Ishikawa (cell line): ENCODE results near the gene MYBL2.

Experiments used
- CEBPB ChIP-seq: IDR thresholded peaks from 2 replicates; pipeline ENCODE4 v1.6.1; 2012
- CREB1 ChIP-seq: IDR thresholded peaks from 2 replicates; pipeline ENCODE4 v1.6.1; 2012; ENCODE audit warnings: low read depth
- EGR1 ChIP-seq: IDR thresholded peaks from 2 replicates; pipeline ENCODE4 v1.6.1; 2012
- EP300 ChIP-seq: IDR thresholded peaks from 2 replicates; pipeline ENCODE4 v1.6.1; 2012; ENCODE audit warnings: borderline replicate concordance
- FOXM1 ChIP-seq: IDR thresholded peaks from 2 replicates; pipeline ENCODE4 v1.6.1; 2012; ENCODE audit warnings: low read depth, borderline replicate concordance
- RAD21 ChIP-seq: IDR thresholded peaks from 2 replicates; pipeline ENCODE4 v1.6.1; 2012; ENCODE audit warnings: low read depth
- TAF1 ChIP-seq: IDR thresholded peaks from 2 replicates; pipeline ENCODE4 v1.6.1; 2012; ENCODE audit warnings: low read depth, mild to moderate bottlenecking
- TEAD4 ChIP-seq: IDR thresholded peaks from 2 replicates; pipeline ENCODE4 v1.6.1; 2012
- YY1 ChIP-seq: IDR thresholded peaks from 2 replicates; pipeline ENCODE4 v1.6.1; 2012; ENCODE audit warnings: low read depth
- ZBTB7A ChIP-seq: IDR thresholded peaks from 2 replicates; pipeline ENCODE4 v1.6.1; 2012; ENCODE audit warnings: low read depth
- TF ChIP-seq, protein P1 (sequence below): IDR thresholded peaks from 2 replicates; pipeline ENCODE4 v1.6.1; 2012; ENCODE audit warnings: low read depth, mild to moderate bottlenecking
- TF ChIP-seq, protein P2 (sequence below): IDR thresholded peaks from 2 replicates; pipeline ENCODE4 v1.6.1; 2012
- TF ChIP-seq, protein P3 (sequence below): IDR thresholded peaks from 2 replicates; pipeline ENCODE4 v1.6.1; 2012

The MYBL2 gene

DNA sequence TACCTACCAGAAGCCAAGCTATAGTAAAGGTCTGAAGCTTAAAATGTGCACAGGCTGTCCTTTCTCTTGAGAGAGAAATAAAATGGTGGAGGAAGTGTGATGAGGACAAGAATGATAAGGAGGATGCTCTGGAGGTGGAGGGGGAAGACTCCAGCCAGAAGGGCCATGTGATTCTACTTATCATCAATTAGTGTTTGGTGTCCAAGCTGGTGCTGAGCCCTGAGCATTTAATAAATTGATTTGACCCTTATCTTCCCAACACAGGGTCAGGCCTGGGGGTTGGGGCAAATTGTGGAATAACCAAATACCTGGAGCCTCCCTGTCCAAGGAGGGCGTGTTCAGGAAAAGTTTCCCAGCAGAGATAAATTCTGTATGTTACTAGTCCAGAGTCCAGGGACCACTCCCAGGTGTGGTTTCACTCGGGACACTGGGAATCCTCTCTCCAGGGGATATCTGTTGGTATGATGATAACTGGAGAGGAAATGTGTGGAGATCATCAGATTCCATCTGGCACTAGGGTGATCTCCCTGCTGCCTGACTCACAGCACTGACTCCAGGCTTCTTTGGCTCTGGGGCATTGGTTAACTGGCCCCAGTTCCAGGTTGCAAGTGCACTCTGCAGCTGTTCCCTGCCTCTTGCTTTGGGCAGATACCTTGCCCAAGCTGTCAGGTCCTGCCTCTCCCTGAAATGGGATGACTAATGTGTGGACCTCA, 3.8 kb upstream of the MYBL2 start:
- TF ChIP-seq ZBTB7A (no peak), CEBPB (no peak), RAD21 (no peak), EGR1 (no peak), TEAD4 (no peak), TAF1 (no peak), YY1 (no peak)
- TF ChIP-seq, protein P1, sequence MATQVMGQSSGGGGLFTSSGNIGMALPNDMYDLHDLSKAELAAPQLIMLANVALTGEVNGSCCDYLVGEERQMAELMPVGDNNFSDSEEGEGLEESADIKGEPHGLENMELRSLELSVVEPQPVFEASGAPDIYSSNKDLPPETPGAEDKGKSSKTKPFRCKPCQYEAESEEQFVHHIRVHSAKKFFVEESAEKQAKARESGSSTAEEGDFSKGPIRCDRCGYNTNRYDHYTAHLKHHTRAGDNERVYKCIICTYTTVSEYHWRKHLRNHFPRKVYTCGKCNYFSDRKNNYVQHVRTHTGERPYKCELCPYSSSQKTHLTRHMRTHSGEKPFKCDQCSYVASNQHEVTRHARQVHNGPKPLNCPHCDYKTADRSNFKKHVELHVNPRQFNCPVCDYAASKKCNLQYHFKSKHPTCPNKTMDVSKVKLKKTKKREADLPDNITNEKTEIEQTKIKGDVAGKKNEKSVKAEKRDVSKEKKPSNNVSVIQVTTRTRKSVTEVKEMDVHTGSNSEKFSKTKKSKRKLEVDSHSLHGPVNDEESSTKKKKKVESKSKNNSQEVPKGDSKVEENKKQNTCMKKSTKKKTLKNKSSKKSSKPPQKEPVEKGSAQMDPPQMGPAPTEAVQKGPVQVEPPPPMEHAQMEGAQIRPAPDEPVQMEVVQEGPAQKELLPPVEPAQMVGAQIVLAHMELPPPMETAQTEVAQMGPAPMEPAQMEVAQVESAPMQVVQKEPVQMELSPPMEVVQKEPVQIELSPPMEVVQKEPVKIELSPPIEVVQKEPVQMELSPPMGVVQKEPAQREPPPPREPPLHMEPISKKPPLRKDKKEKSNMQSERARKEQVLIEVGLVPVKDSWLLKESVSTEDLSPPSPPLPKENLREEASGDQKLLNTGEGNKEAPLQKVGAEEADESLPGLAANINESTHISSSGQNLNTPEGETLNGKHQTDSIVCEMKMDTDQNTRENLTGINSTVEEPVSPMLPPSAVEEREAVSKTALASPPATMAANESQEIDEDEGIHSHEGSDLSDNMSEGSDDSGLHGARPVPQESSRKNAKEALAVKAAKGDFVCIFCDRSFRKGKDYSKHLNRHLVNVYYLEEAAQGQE, result no peak
- TF ChIP-seq, protein P2, sequence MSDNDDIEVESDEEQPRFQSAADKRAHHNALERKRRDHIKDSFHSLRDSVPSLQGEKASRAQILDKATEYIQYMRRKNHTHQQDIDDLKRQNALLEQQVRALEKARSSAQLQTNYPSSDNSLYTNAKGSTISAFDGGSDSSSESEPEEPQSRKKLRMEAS, result no peak
- TF ChIP-seq, protein P3, sequence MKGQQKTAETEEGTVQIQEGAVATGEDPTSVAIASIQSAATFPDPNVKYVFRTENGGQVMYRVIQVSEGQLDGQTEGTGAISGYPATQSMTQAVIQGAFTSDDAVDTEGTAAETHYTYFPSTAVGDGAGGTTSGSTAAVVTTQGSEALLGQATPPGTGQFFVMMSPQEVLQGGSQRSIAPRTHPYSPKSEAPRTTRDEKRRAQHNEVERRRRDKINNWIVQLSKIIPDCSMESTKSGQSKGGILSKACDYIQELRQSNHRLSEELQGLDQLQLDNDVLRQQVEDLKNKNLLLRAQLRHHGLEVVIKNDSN, result no peak

DNA sequence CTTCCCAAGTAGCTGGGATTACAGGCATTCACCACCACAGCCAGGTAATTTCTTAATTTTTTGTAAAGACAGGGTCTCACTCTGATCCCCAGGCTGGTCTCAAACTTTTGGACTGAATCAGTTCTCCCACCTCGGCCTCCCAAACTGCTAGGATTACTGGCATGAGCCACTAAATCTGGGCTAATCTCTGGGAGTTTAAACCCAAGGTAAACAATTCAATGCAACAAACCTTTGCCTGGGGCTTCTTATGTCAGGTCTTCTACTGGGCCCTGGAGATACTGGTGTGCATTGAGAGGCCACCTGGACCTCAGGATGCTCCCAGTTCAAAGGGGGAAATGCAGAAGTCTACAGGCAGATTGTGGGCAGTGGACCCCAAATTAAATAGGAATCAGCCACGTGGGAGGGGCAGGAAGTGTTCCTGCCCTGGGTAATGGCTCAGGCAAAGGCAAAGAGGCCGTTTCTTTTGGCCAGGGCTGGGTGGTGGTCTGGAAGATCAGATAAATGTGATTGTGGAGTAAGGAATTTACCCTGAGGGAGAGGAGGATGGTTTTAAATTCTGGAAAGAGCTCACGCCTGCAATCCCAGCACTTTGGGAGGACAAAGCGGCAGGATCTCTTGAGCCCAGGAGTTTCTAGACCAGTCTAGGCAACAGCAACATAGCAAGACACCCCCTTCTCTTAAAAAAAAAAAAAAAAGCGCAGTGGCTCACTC, 1.3 kb upstream of the MYBL2 start:
- TF ChIP-seq EGR1, result no peak
- no peak for TF ChIP-seq FOXM1
- no peak for TF ChIP-seq CEBPB
- TF ChIP-seq, protein P3, result no peak
- TF ChIP-seq ZBTB7A, result no peak
- no peak for TF ChIP-seq YY1
- TF ChIP-seq, protein P1, result no peak
- no peak for TF ChIP-seq RAD21

DNA sequence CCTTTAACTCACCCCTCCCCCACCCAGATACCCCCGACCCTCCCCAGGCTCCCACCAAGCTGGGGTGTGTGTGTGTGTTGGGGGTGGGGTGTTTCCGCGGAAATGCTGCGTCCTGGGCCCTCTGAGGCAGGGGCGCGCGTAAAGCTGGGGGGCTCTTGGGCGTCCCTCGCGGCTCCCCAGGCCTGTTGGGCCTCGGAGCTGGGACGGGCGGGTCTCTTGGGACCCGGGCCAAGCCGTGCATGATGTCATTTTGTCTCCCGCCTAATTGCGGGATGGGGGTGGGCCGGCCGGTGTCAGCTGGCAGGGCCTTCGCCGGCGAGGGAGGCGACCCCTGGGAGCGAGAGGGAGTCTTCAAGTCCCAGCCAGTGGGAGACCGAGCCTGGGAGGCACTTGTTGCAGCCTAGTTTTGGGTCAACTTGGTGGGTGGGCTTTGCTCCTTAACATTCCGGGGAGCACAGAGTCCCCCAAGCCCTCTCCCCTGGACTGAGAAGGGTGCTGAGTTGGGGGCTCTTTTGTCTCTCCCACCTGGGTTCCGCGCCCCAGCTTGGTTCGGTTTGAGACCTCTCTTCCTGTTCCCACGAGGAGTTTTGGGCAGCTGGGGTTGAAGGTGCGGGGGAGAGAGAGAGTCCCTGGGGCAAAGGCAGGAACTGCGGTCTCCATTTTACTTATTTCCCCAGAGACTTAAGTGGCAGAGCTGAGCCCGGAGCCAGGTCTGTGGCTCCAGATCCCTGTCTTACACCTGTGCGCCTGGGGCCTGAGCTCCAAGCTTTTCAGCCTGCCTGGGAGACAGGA, 623 bp downstream of the MYBL2 start:
- TF ChIP-seq ZBTB7A (0 out of 2 replicates have a peak, but pooled peaks have one; percentile 13), EP300 (no peak), TAF1 (no peak), CREB1 (no peak)
- TF ChIP-seq, protein P3, result no peak

DNA sequence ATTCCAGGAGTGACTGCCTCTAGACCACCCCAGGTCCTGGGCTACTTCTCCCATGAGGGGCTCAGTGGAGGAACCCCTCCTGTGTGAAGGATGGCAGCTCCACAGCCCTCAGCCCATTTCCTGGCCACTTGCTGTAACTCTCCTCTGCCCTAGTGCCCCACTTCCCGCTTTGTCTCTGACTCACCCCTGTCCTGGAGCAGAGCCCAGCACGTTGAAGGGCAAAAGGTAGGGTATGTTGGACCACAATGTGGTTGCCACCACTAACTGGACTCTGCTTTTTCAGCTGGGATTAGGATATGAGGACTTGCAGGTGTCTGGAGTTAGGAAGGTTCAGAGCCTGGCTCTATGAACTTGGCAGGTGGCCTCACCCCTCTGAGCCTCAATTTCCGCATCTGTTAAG, 2.4 kb downstream of the MYBL2 start:
- no peak for TF ChIP-seq EP300
- TF ChIP-seq, protein P2, result no peak
- no peak for TF ChIP-seq CEBPB
- no peak for TF ChIP-seq YY1
- TF ChIP-seq TEAD4, result no peak
- TF ChIP-seq TAF1, result no peak
- TF ChIP-seq, protein P1, result no peak
- TF ChIP-seq ZBTB7A, result no peak
